Measurements from ENCODE around the gene CDON. TPM values are rescaled to one million over a fixed set of nuclear protein-coding genes. Genes with fewer than 3 reads are reported as not detected.

CDON gene
- total RNA-seq, 8 experiments from 2014 or later, result 1.3 to 16.9 (median 10.3) TPM

- H3K27ac ChIP-seq, result no peak overlapping the region
- in situ Hi-C loops (cut with MboI; ENCODE audit: low pct_unique_long_range_greater_than_20kb in 2 of 9, low sequenced_read_pairs in 9 of 9, unreplicated experiment in 9 of 9), result no loop called here
- H3K4me1 ChIP-seq (replicated peaks in 1 of 2), result peaks cover 15 to 17% of the 10 kb centered on the region in 2 donors
- WGBS, 10 experiments, result 52 to 100% (median 93%) methylated on average over 1 to 6 of the region's 6 CpGs; no CpG with 5 or more reads in 1 of the 10 experiments
- ATAC-seq (replicated peaks in 6 of 8), result peak in 1 of 8 experiments; percentile 49
- no peak overlapping the region for H3K4me3 ChIP-seq
These were observed 87.0 kb downstream of the CDON start for GRCh38 chr11:125975634-125976033.

- H3K4me1 ChIP-seq (replicated peaks in 1 of 2), result peaks cover 13 to 14% of the 10 kb centered on the region in 2 donors
- in situ Hi-C loops (cut with MboI; ENCODE audit: low pct_unique_long_range_greater_than_20kb in 2 of 9, low sequenced_read_pairs in 9 of 9, unreplicated experiment in 9 of 9), result no loop called here
- ATAC-seq (replicated peaks in 6 of 8), result no peak
- H3K4me3 ChIP-seq, result no peak overlapping the region
- no peak overlapping the region for H3K27ac ChIP-seq
These were observed 88.4 kb downstream of the CDON start for GRCh38 chr11:125974284-125974683.

GRCh38 chr11:125971618-125972017 is 91.0 kb downstream of the CDON start:
- Histone ChIP-seq H3K4me1 (replicated peaks in 1 of 2) (no peaks in the 10 kb centered on the region), H3K4me3 (no peak overlapping the region), H3K27ac (no peak overlapping the region)
- no peak for ATAC-seq (replicated peaks in 6 of 8)
- WGBS, 10 experiments, result 36 to 98% (median 85%) methylated on average over 3 to 6 of the region's 6 CpGs; no CpG with 5 or more reads in 1 of the 10 experiments
- in situ Hi-C loops (cut with MboI; ENCODE audit: low pct_unique_long_range_greater_than_20kb in 2 of 9, low sequenced_read_pairs in 9 of 9, unreplicated experiment in 9 of 9), result no loop called here

GRCh38 chr11:125968354-125968753 is 94.3 kb downstream of the CDON start:
- Histone ChIP-seq H3K4me1 (replicated peaks in 1 of 2) (no peaks in the 10 kb centered on the region), H3K27ac (no peak overlapping the region), H3K4me3 (no peak overlapping the region)
- WGBS, 10 experiments, result 84 to 100% (median 96%) methylated on average over 3 to 7 of the region's 7 CpGs; no CpG with 5 or more reads in 2 of the 10 experiments
- in situ Hi-C loops (cut with MboI; ENCODE audit: low pct_unique_long_range_greater_than_20kb in 2 of 9, low sequenced_read_pairs in 9 of 9, unreplicated experiment in 9 of 9), result no loop called here
- ATAC-seq (replicated peaks in 6 of 8), result no peak

DNA sequence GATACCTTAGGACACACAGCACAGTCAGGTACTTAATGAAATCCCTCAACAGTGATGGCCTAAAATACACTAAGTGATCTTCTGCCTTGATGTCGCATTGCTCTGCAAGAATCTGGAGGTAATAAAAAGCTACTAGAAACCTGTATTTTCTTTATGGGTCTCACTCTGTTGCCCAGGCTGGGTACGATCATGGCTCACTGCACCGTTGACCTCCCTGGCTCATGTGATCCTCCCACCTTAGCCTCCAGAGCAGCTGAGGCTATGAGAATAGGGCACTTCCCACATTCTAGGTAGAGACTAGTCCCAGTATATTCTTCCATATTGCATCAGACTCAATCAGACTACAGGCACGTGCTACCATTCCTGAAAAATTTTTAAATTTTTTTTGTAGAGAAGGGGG is 95.2 kb downstream of the CDON start:
- no peaks in the 10 kb centered on the region for H3K4me1 ChIP-seq (replicated peaks in 1 of 2)
- H3K27ac ChIP-seq, result no peak overlapping the region
- H3K4me3 ChIP-seq, result no peak overlapping the region
- ATAC-seq (replicated peaks in 6 of 8), result no peak
- 82 to 100% (median 89%) methylated on average over 1 to 4 of the region's 4 CpGs; no CpG with 5 or more reads in 2 of the 10 experiments for WGBS, 10 experiments
- in situ Hi-C loops (cut with MboI; ENCODE audit: low pct_unique_long_range_greater_than_20kb in 2 of 9, low sequenced_read_pairs in 9 of 9, unreplicated experiment in 9 of 9), result no loop called here

- in situ Hi-C loops (cut with MboI; ENCODE audit: low pct_unique_long_range_greater_than_20kb in 2 of 9, low sequenced_read_pairs in 9 of 9, unreplicated experiment in 9 of 9), result no loop called here
- no peak overlapping the region for H3K4me3 ChIP-seq
- WGBS, 10 experiments, result 16 to 80% (median 65%) methylated on average over 1 to 6 of the region's 6 CpGs; no CpG with 5 or more reads in 4 of the 10 experiments
- ATAC-seq (replicated peaks in 6 of 8), result no peak
- no peaks in the 10 kb centered on the region for H3K4me1 ChIP-seq (replicated peaks in 1 of 2)
- no peak overlapping the region for H3K27ac ChIP-seq
These were observed 101.9 kb downstream of the CDON start for GRCh38 chr11:125960771-125961170.

GRCh38 chr11:125959931-125960330 is 102.7 kb downstream of the CDON start:
- ATAC-seq (replicated peaks in 6 of 8), result no peak
- 60 to 100% (median 93%) methylated on average over 1 to 10 of the region's 10 CpGs for WGBS, 10 experiments
- H3K4me3 ChIP-seq, result no peak overlapping the region
- in situ Hi-C loops (cut with MboI; ENCODE audit: low pct_unique_long_range_greater_than_20kb in 2 of 9, low sequenced_read_pairs in 9 of 9, unreplicated experiment in 9 of 9), result no loop called here
- no peaks in the 10 kb centered on the region for H3K4me1 ChIP-seq (replicated peaks in 1 of 2)
- no peak overlapping the region for H3K27ac ChIP-seq

DNA sequence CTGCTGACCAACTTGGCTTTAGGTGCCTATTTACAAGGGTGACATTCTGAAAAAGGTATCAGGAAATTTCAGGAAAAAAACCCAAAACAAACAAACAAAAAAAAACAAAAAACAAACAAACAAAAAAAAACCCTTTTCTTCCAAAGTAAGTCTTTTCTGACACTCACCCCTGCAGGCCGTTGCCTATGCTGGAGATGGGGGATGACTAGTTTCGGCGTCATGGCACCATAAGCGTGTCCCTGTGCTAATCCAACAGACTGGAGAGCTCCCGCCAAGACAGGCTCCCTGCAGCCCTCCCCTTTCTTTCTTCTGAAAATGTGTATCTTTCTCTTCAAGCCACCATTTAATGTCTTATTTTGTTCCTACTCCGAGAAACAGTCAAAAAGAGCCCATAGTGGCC is 103.2 kb downstream of the CDON start:
- Histone ChIP-seq H3K4me3 (no peak overlapping the region), H3K27ac (no peak overlapping the region), H3K4me1 (replicated peaks in 1 of 2) (no peaks in the 10 kb centered on the region)
- WGBS, 10 experiments, result 60 to 100% (median 96%) methylated on average over 1 to 6 of the region's 6 CpGs; no CpG with 5 or more reads in 1 of the 10 experiments
- ATAC-seq (replicated peaks in 6 of 8), result no peak
- in situ Hi-C loops (cut with MboI; ENCODE audit: low pct_unique_long_range_greater_than_20kb in 2 of 9, low sequenced_read_pairs in 9 of 9, unreplicated experiment in 9 of 9), result no loop called here

DNA sequence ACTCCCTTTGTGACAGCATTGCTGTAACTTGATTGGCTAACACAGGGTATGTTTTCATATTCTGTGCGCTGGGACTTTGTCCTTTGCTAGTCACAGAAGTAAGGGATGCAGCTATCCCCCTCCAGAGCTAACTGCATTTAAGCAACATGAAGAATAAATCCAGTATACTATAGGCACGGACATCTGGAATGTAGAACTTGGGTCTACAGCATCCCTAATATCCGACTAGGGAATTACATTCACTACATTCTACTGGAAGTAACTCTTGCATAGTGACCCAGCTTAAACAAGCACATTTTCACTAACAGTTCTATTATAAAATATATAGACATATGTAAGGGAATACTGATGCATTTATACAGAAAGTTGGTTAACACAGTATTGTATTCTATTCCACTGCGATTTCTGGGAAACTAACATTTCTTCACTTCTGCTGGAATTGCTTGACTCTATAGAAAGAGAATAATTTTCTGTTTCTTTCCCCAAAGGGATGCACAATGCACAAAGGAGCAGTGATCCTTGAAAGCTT is 103.7 kb downstream of the CDON start:
- in situ Hi-C loops (cut with MboI; ENCODE audit: low pct_unique_long_range_greater_than_20kb in 2 of 9, low sequenced_read_pairs in 9 of 9, unreplicated experiment in 9 of 9), result no loop called here
- 0 to 100% (median 95%) methylated on average over 1 to 4 of the region's 4 CpGs; no CpG with 5 or more reads in 1 of the 10 experiments for WGBS, 10 experiments
- no peaks in the 10 kb centered on the region for H3K4me1 ChIP-seq (replicated peaks in 1 of 2)
- no peak for ATAC-seq (replicated peaks in 6 of 8)
- no peak overlapping the region for H3K27ac ChIP-seq
- H3K4me3 ChIP-seq, result no peak overlapping the region

GRCh38 chr11:125957618-125958332 is 104.9 kb downstream of the CDON start:
- no peak for ATAC-seq (replicated peaks in 6 of 8)
- H3K4me1 ChIP-seq (replicated peaks in 1 of 2), result no peaks in the 10 kb centered on the region
- in situ Hi-C loops (cut with MboI; ENCODE audit: low pct_unique_long_range_greater_than_20kb in 2 of 9, low sequenced_read_pairs in 9 of 9, unreplicated experiment in 9 of 9), result no loop called here
- WGBS, 10 experiments, result 59 to 100% (median 83%) methylated on average over 1 to 14 of the region's 14 CpGs
- H3K4me3 ChIP-seq, result no peak overlapping the region
- H3K27ac ChIP-seq, result no peak overlapping the region

DNA sequence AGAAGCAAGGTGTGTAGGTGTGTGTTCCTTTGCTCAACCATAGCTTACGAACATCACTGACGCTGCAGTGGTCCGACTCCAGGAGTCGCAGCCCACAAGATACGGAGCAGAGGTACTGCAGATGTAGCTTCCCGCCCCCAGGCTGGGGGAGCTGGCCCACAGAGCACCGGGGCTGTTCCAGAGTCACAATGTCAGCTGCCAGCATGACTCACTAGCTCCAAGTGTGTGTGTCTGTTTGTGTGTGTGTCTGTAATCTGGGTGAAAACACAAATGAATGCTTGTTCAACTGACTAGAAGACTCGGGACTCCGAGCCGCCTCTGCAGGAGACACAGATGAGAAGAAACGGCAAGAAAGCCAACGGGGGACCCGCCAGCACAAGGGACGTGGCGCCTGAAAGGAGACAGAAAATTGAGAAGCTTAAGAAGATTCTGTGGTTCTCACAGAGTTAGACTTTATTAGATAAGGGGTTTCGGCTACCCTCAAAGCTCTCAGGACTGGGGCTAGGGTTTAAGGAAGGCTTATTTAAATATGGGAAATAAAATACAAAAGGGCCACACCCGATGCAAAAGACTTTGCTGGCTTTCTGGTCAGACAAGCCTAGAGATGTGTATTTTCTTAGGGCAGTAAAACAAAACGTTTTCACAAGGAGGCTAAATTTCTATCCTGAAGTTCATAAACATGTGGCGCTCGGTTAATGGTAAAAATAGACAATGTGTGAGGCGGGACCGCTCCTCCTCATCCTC is 106.1 kb downstream of the CDON start:
- Histone ChIP-seq H3K4me1 (replicated peaks in 1 of 2) (no peaks in the 10 kb centered on the region), H3K27ac (no peak overlapping the region), H3K4me3 (no peak overlapping the region)
- ATAC-seq (replicated peaks in 6 of 8), result peak in 4 of 8 experiments; percentile 37 to 71 (median 67)
- 37 to 100% (median 60%) methylated on average over 1 to 15 of the region's 22 CpGs; no CpG with 5 or more reads in 1 of the 10 experiments for WGBS, 10 experiments
- in situ Hi-C loops (cut with MboI; ENCODE audit: low pct_unique_long_range_greater_than_20kb in 2 of 9, low sequenced_read_pairs in 9 of 9, unreplicated experiment in 9 of 9), result no loop called here

GRCh38 chr11:125955856-125956255 is 106.8 kb downstream of the CDON start:
- Histone ChIP-seq H3K4me1 (replicated peaks in 1 of 2) (no peaks in the 10 kb centered on the region), H3K4me3 (no peak overlapping the region), H3K27ac (no peak overlapping the region)
- 80 to 100% (median 93%) methylated on average over 1 to 2 of the region's 2 CpGs; no CpG with 5 or more reads in 5 of the 10 experiments for WGBS, 10 experiments
- no peak for ATAC-seq (replicated peaks in 6 of 8)
- in situ Hi-C loops (cut with MboI; ENCODE audit: low pct_unique_long_range_greater_than_20kb in 2 of 9, low sequenced_read_pairs in 9 of 9, unreplicated experiment in 9 of 9), result no loop called here

GRCh38 chr11:125954945-125955640 is 107.6 kb downstream of the CDON start:
- Histone ChIP-seq H3K4me3 (no peak overlapping the region), H3K4me1 (replicated peaks in 1 of 2) (no peaks in the 10 kb centered on the region), H3K27ac (no peak overlapping the region)
- ATAC-seq (replicated peaks in 6 of 8), result no peak
- in situ Hi-C loops (cut with MboI; ENCODE audit: low pct_unique_long_range_greater_than_20kb in 2 of 9, low sequenced_read_pairs in 9 of 9, unreplicated experiment in 9 of 9), result no loop called here
- 81 to 100% (median 96%) methylated on average over 2 to 7 of the region's 15 CpGs; no CpG with 5 or more reads in 5 of the 10 experiments for WGBS, 10 experiments
